GM13977 (cell line): ENCODE results near the gene TTC28.
"Not testable (repeated sequence)": the region's sequence is repeated elsewhere in the genome, so short reads cannot be mapped to it uniquely, and the experiment has no call there.

ENCODE experiments used
- DNase-seq: peaks from one replicate; pipeline ENCODE4 v3.0.0; 2012; ENCODE audit warnings: low spot score
- in situ Hi-C: fragments of 300-500 bp; cut with MboI; formaldehyde crosslinking; loops from one replicate; pipeline ENCODE4 v1.12.0; 2022; ENCODE audit warnings: low sequenced_read_pairs, low pct_unique_long_range_greater_than_20kb, mixed read lengths, inconsistent platforms; ENCODE audit not compliant: unreplicated experiment
- TF ChIP-seq, protein P1 (sequence below): IDR thresholded peaks from 2 replicates; pipeline ENCODE4 v1.5.1; 2012; ENCODE audit warnings: mild to moderate bottlenecking, control low read depth; ENCODE audit not compliant: insufficient read depth; ENCODE audit errors: extremely low read depth, missing control alignments

TTC28 gene

DNA sequence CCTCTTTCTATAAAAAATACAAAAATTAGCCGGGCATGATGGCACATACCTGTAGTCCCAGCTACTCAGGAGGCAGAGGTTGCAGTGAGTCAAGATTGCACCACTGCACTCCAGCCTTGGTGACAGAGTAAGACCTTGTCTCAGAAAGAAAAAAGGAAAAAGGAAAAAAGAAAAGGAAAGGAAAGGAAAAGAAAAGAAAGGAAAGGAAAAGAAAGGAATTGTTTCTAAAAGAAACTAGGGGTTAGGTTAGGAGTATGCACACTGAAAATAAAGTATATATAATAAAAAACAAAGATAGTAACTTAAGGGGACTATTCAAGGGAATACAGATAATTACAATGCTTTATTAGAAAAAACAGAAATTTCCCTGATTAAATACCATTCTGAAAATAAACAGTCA is 50.9 kb downstream of the TTC28 start:
- in situ Hi-C loops: no loop called here
- TF ChIP-seq, protein P1, sequence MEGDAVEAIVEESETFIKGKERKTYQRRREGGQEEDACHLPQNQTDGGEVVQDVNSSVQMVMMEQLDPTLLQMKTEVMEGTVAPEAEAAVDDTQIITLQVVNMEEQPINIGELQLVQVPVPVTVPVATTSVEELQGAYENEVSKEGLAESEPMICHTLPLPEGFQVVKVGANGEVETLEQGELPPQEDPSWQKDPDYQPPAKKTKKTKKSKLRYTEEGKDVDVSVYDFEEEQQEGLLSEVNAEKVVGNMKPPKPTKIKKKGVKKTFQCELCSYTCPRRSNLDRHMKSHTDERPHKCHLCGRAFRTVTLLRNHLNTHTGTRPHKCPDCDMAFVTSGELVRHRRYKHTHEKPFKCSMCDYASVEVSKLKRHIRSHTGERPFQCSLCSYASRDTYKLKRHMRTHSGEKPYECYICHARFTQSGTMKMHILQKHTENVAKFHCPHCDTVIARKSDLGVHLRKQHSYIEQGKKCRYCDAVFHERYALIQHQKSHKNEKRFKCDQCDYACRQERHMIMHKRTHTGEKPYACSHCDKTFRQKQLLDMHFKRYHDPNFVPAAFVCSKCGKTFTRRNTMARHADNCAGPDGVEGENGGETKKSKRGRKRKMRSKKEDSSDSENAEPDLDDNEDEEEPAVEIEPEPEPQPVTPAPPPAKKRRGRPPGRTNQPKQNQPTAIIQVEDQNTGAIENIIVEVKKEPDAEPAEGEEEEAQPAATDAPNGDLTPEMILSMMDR: no peak
- no peak for DNase-seq

DNA sequence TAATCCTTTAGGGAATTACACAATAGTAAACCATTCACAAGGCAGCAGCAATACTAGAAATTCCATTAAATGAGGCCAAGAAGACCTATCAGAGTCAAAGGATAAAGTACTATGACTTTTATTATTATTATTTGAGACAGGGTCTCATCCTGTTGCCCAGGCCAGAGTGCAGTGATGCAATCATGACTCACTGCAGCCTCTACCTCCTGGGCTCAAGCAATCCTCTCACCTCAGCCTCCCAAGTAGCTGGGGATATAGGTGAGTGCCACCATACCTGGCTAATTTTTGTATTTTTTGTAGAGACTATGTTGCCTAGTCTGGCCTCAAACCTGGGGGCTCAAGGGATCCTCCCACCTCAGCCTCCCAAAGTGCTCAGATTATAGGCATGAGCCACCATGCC is 51.8 kb downstream of the TTC28 start:
- no peak for DNase-seq
- in situ Hi-C loops: no loop called here
- TF ChIP-seq, protein P1: no peak

DNA sequence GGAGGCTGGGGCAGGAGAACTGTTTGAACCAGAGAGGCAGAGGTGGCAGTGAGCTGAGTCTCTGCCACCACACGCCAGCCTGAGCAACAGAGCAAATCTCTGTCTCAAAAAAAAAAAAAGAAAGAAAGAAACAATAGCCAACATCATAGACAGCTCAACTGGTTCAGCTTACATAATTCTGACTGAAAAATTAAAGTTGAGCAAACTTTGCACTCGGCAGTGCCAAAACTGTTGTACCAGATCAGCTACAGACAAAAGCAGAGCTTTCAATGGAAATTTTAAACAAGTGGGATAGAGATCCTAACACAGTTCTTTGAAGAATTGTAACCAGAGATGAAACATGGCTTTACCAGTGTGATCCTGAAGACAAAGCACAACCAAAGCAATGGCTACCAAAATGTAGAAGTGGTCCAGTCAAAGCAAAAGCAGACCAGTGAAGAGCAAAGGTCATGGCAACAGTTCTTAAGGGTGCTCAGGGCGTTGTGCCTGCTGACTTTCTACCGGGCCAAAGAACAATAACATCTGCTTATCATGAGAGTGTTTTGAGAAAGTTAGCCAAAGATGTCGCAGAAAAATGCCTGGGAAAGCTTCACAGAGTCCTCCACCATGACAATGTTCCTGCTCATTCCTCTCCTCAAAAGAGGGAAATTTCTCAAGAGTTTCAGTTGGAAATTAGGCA is 59.3 kb downstream of the TTC28 start:
- in situ Hi-C loops: no loop called here
- TF ChIP-seq, protein P1: no peak
- DNase-seq: no peak

DNA sequence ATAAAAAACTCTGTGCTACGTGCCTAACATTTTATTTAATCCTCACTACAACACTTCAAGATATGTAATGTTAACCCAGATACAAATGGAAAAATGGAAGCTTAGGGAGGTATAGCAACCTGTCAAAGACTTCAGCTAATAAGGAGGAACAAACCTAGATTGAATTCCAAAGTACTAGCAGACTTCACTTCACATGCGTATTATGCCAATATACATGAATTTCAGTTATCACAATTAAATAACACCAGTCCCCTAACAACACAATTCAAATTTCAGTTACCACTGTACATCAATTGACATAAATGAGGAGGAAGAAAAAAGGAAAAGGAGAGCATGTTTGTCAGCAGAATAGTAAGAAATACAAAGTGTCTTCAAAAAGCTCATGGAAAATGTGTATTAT is 60.4 kb downstream of the TTC28 start:
- TF ChIP-seq, protein P1: no peak
- in situ Hi-C loops: no loop called here
- no peak for DNase-seq

DNA sequence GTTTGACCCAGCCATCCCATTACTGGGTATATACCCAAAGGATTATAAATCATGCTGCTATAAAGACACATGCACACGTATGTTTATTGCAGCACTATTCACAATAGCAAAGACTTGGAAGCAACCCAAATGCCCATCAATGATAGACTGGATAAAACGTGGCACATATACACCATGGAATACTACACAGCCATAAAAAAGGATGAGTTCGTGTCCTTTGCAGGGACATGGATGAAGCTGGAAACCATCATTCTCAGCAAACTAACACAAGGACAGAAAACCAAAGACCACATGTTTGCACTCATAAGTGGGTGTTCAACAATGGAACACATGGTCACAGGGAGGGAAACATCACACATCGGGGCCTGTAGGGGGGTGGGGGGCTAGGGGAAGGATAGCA is 64.2 kb downstream of the TTC28 start:
- in situ Hi-C loops, DNase-seq: not testable (repeated sequence)

DNA sequence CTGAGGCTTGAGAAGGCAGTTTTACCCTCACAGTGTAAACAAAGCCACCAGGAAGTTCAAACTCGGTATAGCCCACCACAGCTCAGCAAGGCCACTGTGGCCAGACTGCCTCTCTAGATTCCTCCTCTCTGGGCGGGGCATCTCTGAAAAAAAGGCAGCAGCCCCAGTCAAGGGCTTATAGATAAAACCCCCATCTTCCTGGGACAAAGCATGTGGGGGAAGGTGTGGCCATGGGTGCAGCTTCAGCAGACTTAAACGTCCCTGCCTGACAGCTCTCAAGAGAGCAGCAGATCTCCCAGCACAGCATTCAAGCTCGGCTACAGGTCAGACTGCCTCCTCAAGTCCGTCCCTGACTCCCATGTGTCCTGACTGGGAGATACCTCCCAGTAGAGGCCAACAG is 69.7 kb downstream of the TTC28 start:
- TF ChIP-seq, protein P1: no peak
- no peak for DNase-seq
- in situ Hi-C loops: loop anchor here (10.0 kb wide), 1 partner anchor 215 kb away; no protein-coding TSS in a partner anchor

DNA sequence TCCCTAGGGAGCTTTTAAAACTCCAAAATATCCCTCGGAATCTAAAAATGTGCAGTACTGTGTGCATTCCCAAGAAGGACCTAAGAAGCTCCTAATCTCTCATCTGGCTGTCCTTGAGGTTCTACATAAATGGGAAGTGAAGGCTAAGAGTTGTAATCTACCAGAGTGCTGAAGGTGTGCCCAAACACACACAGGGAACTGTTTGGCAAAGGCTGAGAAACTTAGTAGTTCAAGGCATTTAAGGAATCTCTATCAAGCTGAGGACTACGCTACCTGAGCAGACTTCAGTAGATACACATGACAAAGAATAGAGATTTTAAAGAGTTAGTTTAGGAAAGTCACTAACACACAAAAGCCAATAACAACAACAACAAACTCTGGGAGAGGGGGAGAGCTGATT is 71.1 kb downstream of the TTC28 start:
- in situ Hi-C loops: loop anchor here (10.0 kb wide), 1 partner anchor 216 kb away; no protein-coding TSS in a partner anchor
- DNase-seq: no peak
- TF ChIP-seq, protein P1: no peak
